GM12878 (cell line): ENCODE measurements around the gene GPC6. TPM values are rescaled to one million over a fixed set of nuclear protein-coding genes. Genes with fewer than 3 reads are reported as not detected.

Experiments used
- ATAC-seq: fragments of 200-7000 bp; cut with Tn5 transposase; 3 replicates; pipeline ENCODE4 v1.9.1; 2020; ENCODE audit warnings: mild to moderate bottlenecking, moderate library complexity
- BruUV-seq: library from RNA; stranded (reverse); fragments of 400-500 nt; replicated peaks from 2 replicates; lab custom pipeline; 2021; lab: Mats Ljungman, UMichigan
- CTCF ChIA-PET: fragments of 300-600 bp; sonication (Branson Sonifier 250); formaldehyde crosslinking; extraction: SDS; loops from one replicate; lab custom pipeline; 2021; ENCODE audit warnings: inconsistent platforms; lab: Yijun Ruan, JAX
- POLR2A ChIA-PET: fragments of 350-600 bp; formaldehyde crosslinking; extraction: SDS; loops from one replicate; lab custom pipeline; 2021; ENCODE audit warnings: inconsistent platforms; lab: Charles Lee
- RAD21 ChIA-PET: fragments of 300-600 bp; sonication (Branson Sonifier 250); formaldehyde crosslinking; loops from one replicate; lab custom pipeline; 2023; ENCODE audit warnings: antibody characterized with exemption; ENCODE audit not compliant: unreplicated experiment; lab: Charles Lee
- SMC1A ChIA-PET: fragments of 300-600 bp; sonication (Branson Sonifier 250); formaldehyde crosslinking; loops from one replicate; lab custom pipeline; 2023; ENCODE audit not compliant: unreplicated experiment, uncharacterized antibody; lab: Charles Lee
- DNase-seq: peaks from one replicate; pipeline ENCODE4 v3.0.0-alpha.2; 2011; ENCODE audit warnings: low read depth, low spot score
- FAIRE-seq: peaks from 3 replicates; lab custom pipeline; 2011; peaks lifted over from hg19 to GRCh38; lab: Jason Lieb, UNC
- H2AFZ ChIP-seq: 2 replicates; pipeline ENCODE4 v1.6.0; 2011; ENCODE audit warnings: low read depth, low read length, control low read depth; ENCODE audit not compliant: control insufficient read depth
- H3K27ac ChIP-seq: 2 replicates; pipeline ENCODE4 v1.5.1; 2011; ENCODE audit warnings: control low read depth; ENCODE audit not compliant: control insufficient read depth, insufficient read depth
- H3K27me3 ChIP-seq, 2 experiments: replicated peaks in 1 of 2; 2 replicates each; pipeline versions ENCODE4 v1.6.0 to v1.6.1; 2011; ENCODE audit warnings: low read length in 1 of 2; ENCODE audit not compliant: control insufficient read depth in 2 of 2, insufficient read depth in 2 of 2
- H3K36me3 ChIP-seq, 2 experiments: 2 replicates each; pipeline ENCODE4 v1.5.1; 2011; ENCODE audit warnings: low read length in 1 of 2; ENCODE audit not compliant: control insufficient read depth in 2 of 2, insufficient read depth in 2 of 2
- H3K4me1 ChIP-seq: 2 replicates; pipeline ENCODE4 v1.6.1; 2011; ENCODE audit warnings: mild to moderate bottlenecking, low read length, moderate library complexity, mixed read lengths; ENCODE audit not compliant: control insufficient read depth, insufficient read depth
- H3K4me2 ChIP-seq: 2 replicates; pipeline ENCODE4 v1.6.0; 2011; ENCODE audit warnings: control low read depth; ENCODE audit not compliant: control insufficient read depth, insufficient read depth
- H3K4me3 ChIP-seq: fragments of 200-600 bp; sonication (generic); 2 replicates; pipeline ENCODE4 v1.5.1; 2016
- H3K79me2 ChIP-seq: 2 replicates; pipeline ENCODE4 v1.6.0; 2011; ENCODE audit warnings: low read length; ENCODE audit not compliant: control insufficient read depth, insufficient read depth
- H3K9ac ChIP-seq: 2 replicates; pipeline ENCODE4 v1.8.0; 2011; ENCODE audit warnings: low read length, control low read depth, mixed read lengths; ENCODE audit not compliant: control insufficient read depth, insufficient read depth
- H3K9me3 ChIP-seq: replicated peaks from 3 replicates; pipeline ENCODE4 v1.5.1; 2011; ENCODE audit warnings: mild to moderate bottlenecking, low read length; ENCODE audit not compliant: control insufficient read depth, insufficient read depth
- H4K20me1 ChIP-seq: 2 replicates; pipeline ENCODE4 v1.6.0; 2011; ENCODE audit not compliant: control insufficient read depth, insufficient read depth
- BRCA1 ChIP-seq: IDR thresholded peaks from 2 replicates; pipeline ENCODE4 v1.6.1; 2011; ENCODE audit warnings: low read depth, low read length, improper control_type of control experiment
- CBX3 ChIP-seq: fragments of 200-600 bp; sonication (generic); IDR thresholded peaks from 2 replicates; pipeline ENCODE4 v1.6.1; 2016; ENCODE audit warnings: low read depth, borderline replicate concordance
- CREM ChIP-seq: IDR thresholded peaks from 2 replicates; pipeline ENCODE4 v1.6.1; 2014; ENCODE audit warnings: antibody characterized with exemption, low read depth
- GABPA ChIP-seq: IDR thresholded peaks from 2 replicates; pipeline ENCODE4 v1.6.1; 2014; ENCODE audit warnings: antibody characterized with exemption, low read depth, mild to moderate bottlenecking, inconsistent platforms
- HDAC6 ChIP-seq: fragments of 200-600 bp; sonication (generic); IDR thresholded peaks from one replicate; pipeline ENCODE4 v1.8.0; 2017; ENCODE audit warnings: antibody characterized with exemption; ENCODE audit not compliant: unreplicated experiment
- IKZF2 ChIP-seq, 2 experiments: fragments of 450-650 bp; IDR thresholded peaks; 2 replicates each; pipeline ENCODE4 v1.6.1; 2017; ENCODE audit warnings: mild to moderate bottlenecking in 2 of 2, moderate library complexity in 2 of 2
- MXI1 ChIP-seq: fragments of 150-350 bp; IDR thresholded peaks from 2 replicates; pipeline ENCODE4 v1.6.1; 2011; ENCODE audit warnings: low read depth, mild to moderate bottlenecking, inconsistent platforms, low read length, improper control_type of control experiment
- NFIC ChIP-seq: IDR thresholded peaks from 2 replicates; pipeline ENCODE4 v1.6.1; 2012; ENCODE audit warnings: low read depth, mild to moderate bottlenecking, inconsistent platforms, low read length, moderate library complexity
- NFXL1 ChIP-seq: fragments of 450-650 bp; IDR thresholded peaks from 2 replicates; pipeline ENCODE4 v1.6.1; 2017; ENCODE audit warnings: antibody characterized with exemption, mild to moderate bottlenecking, borderline replicate concordance
- PAX8 ChIP-seq: fragments of 450-650 bp; IDR thresholded peaks from 2 replicates; pipeline ENCODE4 v1.6.1; 2017; ENCODE audit warnings: mild to moderate bottlenecking, moderate library complexity
- WRNIP1 ChIP-seq: IDR thresholded peaks from 2 replicates; pipeline ENCODE4 v1.6.1; 2011; ENCODE audit warnings: low read depth, low read length, improper control_type of control experiment, borderline replicate concordance
- WGBS: methylation state at CpG from one replicate; pipeline ENCODE4 v1.1.6; 2016; ENCODE audit warnings: low lambda C conversion rate; ENCODE audit not compliant: insufficient replicate concordance, insufficient coverage; ENCODE audit errors: missing lambda C conversion rate; 5-methylcytosine and 5-hydroxymethylcytosine counted together
- in situ Hi-C: fragments of 300-500 bp; cut with MboI; formaldehyde crosslinking; loops from 9 replicates; pipeline ENCODE4 v1.14.3; 2018; ENCODE audit warnings: mixed read lengths
- intact Hi-C: fragments of 100-400 bp; cut with micrococcal nuclease; formaldehyde crosslinking; loops from one replicate; pipeline ENCODE4 v1.14.2; 2022; ENCODE audit not compliant: unreplicated experiment
- polyA plus RNA-seq, 11 experiments: library from polyadenylated mRNA; depleted of rRNA in 4 of 11; unstranded in 6 of 11; stranded (reverse) in 5 of 11; fragments of >200 nt; fragmentation: Nextera tagmentation in 4 of 11; fragmentation: Illumina TruSeq in 1 of 11; extraction: Ambion mirVana in 4 of 11; extraction: Trizol in 1 of 11; gene quantifications; 1 replicate in 1 of 11; 2 replicates in 10 of 11; pipeline versions ENCODE4 v1.2.1 to v1.2.3, GENCODE V29; 2011 to 2016; ENCODE audit warnings: inconsistent platforms in 2 of 11, missing spikeins in 2 of 11, low read depth in 1 of 11
- total RNA-seq, 4 experiments: library from RNA; depleted of rRNA in 3 of 4; stranded (reverse); fragments of >200 nt in 3 of 4; fragmentation: Illumina TruSeq in 1 of 4; extraction: Trizol in 1 of 4; gene quantifications; 2 replicates each; pipeline versions ENCODE4 v1.2.1 to v1.2.3, GENCODE V29; 2013 to 2021
- TF ChIP-seq, protein P1 (sequence below): IDR thresholded peaks from 2 replicates; pipeline ENCODE4 v1.6.1; 2011; ENCODE audit warnings: borderline replicate concordance, low read depth, mild to moderate bottlenecking, moderate library complexity, mixed read lengths, low read length; ENCODE audit not compliant: insufficient read depth; ENCODE audit errors: extremely low read length
- TF ChIP-seq, protein P2 (sequence below): IDR thresholded peaks from 2 replicates; pipeline ENCODE4 v1.6.1; 2012; ENCODE audit warnings: improper control_type of control experiment, low read depth, low read length; ENCODE audit not compliant: insufficient replicate concordance
- TF ChIP-seq, protein P3 (sequence below): fragments of 450-650 bp; IDR thresholded peaks from 2 replicates; pipeline ENCODE4 v1.6.1; 2016; ENCODE audit warnings: mild to moderate bottlenecking
- TF ChIP-seq, protein P4 (sequence below): fragments of 450-650 bp; IDR thresholded peaks from 2 replicates; pipeline ENCODE4 v1.6.1; 2017; ENCODE audit warnings: borderline replicate concordance

GPC6 gene
- total and polyA plus RNA-seq, 10 of the 15 experiments (the other 5 are each of a cell fraction or from before 2014, with no cell fraction given) = 0.03 to 0.04 (median 0.03) TPM; not detected in 7

DNA sequence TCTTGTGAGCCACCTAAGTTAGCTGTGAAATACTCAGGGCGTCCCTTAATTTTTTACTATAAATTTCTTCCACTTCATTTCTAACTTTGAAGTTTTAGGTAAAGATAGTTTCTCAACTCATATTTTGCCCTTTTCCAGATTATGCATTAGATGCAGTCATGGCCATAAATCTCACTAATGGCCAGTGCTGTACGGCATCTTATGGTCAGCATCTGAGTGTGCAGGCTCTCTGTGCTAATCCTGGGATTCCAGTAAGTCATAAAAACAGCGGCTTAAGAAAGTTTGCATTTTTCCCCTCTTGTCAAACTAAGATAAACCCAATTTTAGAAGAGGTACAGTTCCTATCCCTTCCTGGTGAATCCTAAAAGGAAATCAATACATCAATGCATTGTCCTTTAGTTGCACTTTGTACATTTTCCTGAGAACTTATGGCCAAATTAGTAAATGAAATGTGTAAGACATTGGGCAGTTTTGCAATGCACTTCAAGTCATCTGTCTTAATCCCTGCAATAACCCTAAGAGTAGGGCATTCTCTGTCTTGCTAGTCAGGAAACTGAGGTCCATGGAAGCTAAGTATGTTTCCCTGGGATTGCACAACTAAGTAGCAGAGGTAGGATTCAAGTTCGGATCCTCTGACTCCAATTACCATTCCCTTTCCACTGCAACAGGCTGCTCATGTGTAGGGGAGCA, 1106.7 kb downstream of the GPC6 start:
- H3K27me3 ChIP-seq = peaks cover 0 to 5% of the 10 kb centered on the region in 2 experiments; a peak in 1 of 4 replicates
- H3K4me3 ChIP-seq = no peak overlapping the region
- DNase-seq (no peak), ATAC-seq (no peak), FAIRE-seq (no peak)
- 70% methylated on average over 4 of the region's 4 CpGs for WGBS
- no TSS peak for BruUV-seq
- CTCF ChIA-PET = no interaction called here
- no peaks in the 10 kb centered on the region for H3K9me3 ChIP-seq
- RAD21 ChIA-PET = no interaction called here
- H3K36me3 ChIP-seq = no peaks in the 10 kb centered on the region
- no peaks in the 10 kb centered on the region for H4K20me1 ChIP-seq
- H2AFZ ChIP-seq = no peak overlapping the region
- in situ Hi-C loops (no loop called here), intact Hi-C loops (no loop called here)
- SMC1A ChIA-PET = no interaction called here
- H3K79me2 ChIP-seq = no peaks in the 10 kb centered on the region
- H3K4me2 ChIP-seq = no peak overlapping the region
- peaks cover 1% of the 10 kb centered on the region for H3K4me1 ChIP-seq
- H3K27ac ChIP-seq = no peak overlapping the region
- no peak overlapping the region for H3K9ac ChIP-seq
- POLR2A ChIA-PET = no interaction called here
- TF ChIP-seq, protein P1, sequence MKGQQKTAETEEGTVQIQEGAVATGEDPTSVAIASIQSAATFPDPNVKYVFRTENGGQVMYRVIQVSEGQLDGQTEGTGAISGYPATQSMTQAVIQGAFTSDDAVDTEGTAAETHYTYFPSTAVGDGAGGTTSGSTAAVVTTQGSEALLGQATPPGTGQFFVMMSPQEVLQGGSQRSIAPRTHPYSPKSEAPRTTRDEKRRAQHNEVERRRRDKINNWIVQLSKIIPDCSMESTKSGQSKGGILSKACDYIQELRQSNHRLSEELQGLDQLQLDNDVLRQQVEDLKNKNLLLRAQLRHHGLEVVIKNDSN = no peak
- TF ChIP-seq HDAC6 (no peak), NFXL1 (no peak), GABPA (no peak), CBX3 (no peak), WRNIP1 (no peak), PAX8 (no peak), MXI1 (no peak), BRCA1 (no peak), IKZF2 (IDR thresholded peaks at IDR 0.05) (no peak), NFIC (no peak), CREM (no peak)
- TF ChIP-seq, protein P2, sequence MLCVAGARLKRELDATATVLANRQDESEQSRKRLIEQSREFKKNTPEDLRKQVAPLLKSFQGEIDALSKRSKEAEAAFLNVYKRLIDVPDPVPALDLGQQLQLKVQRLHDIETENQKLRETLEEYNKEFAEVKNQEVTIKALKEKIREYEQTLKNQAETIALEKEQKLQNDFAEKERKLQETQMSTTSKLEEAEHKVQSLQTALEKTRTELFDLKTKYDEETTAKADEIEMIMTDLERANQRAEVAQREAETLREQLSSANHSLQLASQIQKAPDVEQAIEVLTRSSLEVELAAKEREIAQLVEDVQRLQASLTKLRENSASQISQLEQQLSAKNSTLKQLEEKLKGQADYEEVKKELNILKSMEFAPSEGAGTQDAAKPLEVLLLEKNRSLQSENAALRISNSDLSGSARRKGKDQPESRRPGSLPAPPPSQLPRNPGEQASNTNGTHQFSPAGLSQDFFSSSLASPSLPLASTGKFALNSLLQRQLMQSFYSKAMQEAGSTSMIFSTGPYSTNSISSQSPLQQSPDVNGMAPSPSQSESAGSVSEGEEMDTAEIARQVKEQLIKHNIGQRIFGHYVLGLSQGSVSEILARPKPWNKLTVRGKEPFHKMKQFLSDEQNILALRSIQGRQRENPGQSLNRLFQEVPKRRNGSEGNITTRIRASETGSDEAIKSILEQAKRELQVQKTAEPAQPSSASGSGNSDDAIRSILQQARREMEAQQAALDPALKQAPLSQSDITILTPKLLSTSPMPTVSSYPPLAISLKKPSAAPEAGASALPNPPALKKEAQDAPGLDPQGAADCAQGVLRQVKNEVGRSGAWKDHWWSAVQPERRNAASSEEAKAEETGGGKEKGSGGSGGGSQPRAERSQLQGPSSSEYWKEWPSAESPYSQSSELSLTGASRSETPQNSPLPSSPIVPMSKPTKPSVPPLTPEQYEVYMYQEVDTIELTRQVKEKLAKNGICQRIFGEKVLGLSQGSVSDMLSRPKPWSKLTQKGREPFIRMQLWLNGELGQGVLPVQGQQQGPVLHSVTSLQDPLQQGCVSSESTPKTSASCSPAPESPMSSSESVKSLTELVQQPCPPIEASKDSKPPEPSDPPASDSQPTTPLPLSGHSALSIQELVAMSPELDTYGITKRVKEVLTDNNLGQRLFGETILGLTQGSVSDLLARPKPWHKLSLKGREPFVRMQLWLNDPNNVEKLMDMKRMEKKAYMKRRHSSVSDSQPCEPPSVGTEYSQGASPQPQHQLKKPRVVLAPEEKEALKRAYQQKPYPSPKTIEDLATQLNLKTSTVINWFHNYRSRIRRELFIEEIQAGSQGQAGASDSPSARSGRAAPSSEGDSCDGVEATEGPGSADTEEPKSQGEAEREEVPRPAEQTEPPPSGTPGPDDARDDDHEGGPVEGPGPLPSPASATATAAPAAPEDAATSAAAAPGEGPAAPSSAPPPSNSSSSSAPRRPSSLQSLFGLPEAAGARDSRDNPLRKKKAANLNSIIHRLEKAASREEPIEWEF = no peak
- TF ChIP-seq, protein P3, sequence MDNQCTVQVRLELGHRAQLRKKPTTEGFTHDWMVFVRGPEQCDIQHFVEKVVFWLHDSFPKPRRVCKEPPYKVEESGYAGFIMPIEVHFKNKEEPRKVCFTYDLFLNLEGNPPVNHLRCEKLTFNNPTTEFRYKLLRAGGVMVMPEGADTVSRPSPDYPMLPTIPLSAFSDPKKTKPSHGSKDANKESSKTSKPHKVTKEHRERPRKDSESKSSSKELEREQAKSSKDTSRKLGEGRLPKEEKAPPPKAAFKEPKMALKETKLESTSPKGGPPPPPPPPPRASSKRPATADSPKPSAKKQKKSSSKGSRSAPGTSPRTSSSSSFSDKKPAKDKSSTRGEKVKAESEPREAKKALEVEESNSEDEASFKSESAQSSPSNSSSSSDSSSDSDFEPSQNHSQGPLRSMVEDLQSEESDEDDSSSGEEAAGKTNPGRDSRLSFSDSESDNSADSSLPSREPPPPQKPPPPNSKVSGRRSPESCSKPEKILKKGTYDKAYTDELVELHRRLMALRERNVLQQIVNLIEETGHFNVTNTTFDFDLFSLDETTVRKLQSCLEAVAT = no peak
- TF ChIP-seq, protein P4, sequence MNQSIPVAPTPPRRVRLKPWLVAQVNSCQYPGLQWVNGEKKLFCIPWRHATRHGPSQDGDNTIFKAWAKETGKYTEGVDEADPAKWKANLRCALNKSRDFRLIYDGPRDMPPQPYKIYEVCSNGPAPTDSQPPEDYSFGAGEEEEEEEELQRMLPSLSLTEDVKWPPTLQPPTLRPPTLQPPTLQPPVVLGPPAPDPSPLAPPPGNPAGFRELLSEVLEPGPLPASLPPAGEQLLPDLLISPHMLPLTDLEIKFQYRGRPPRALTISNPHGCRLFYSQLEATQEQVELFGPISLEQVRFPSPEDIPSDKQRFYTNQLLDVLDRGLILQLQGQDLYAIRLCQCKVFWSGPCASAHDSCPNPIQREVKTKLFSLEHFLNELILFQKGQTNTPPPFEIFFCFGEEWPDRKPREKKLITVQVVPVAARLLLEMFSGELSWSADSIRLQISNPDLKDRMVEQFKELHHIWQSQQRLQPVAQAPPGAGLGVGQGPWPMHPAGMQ = no peak
